ENCODE results near the gene GRK4.
A peak's percentile ranks its signal among the peaks of the same experiment; 100 is the strongest.
"Not testable (repeated sequence)": the region's sequence is repeated elsewhere in the genome, so short reads cannot be mapped to it uniquely, and the experiment has no call there.

GRK4 gene

DNA sequence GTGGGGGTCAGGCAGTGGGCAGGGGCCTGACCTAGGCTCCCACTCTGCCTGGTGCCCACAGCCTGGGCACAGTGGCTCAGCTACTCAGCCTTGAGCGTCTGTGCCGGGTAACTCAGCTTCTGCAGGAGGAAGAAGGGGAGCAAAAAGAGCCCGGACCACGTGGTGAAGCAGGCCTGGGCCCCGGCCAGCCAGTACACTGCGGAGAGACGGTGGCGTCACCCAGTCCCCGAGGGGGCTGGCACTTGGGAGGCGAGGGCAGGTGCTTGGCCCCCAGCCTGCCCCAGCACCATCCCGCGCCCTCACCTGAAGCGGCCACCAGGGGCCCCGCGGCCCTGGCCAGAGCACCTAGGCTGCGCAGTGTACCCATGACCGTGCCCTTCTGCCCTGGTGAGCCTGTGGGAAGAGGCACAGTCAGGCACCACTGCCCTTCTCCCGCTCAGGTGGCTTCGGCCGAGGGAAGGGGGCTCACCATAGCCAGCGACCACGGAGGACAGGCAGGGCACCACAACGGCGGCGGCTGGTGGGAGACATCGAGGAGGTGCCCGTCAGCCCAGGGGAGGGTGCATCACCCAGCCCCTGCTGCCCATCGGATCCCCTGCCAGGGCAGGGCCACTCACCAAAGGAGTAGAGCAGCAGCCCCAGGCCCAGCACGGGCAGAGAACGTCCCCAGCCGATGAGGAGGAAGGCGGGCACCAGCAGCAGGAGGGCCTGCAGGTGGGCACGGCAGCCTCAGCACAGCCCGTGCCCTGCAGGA lies 32.4 kb upstream of the GRK4 start:
- no peak for DNase-seq (ENCODE audit: low read depth)

DNA sequence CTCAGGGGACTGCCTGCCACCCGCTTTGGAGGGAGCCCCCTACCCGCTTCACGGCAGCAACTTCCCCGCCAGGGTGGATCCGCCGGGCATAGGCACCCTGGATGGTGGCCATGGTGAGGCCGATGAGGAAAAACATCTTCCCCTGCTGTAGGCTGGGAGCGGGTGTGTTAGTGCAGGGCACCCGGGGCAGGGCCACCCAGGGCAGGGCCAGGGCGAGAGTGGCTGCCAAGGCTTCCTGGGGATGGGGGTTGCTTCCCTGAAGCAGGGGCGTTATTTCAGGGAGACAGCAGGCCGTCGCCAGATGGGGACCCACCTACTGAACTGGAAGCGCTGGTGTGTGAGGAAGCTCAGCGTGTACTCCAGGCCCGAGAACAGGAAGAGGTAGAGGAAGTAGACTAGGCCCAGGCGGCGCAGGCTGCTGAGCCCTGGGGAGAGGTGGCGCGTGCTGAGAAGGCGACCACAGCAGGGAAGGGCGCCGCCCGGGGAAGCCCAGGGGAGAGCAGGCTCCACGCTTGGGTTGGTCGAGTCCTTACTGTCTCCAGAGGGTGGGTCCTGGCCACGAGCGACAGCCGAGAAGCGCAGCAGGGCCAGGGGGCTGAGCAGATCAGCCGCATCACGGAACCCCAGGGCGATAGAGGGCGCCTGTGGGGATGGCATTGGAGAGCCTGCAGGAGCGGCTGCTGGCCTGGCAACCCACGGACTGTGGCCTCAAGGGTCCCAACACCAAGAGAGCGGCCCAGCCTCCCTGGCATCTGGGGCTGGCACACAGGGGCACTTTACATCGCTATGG lies 31.7 kb upstream of the GRK4 start:
- no peak for DNase-seq (ENCODE audit: low read depth)

DNA sequence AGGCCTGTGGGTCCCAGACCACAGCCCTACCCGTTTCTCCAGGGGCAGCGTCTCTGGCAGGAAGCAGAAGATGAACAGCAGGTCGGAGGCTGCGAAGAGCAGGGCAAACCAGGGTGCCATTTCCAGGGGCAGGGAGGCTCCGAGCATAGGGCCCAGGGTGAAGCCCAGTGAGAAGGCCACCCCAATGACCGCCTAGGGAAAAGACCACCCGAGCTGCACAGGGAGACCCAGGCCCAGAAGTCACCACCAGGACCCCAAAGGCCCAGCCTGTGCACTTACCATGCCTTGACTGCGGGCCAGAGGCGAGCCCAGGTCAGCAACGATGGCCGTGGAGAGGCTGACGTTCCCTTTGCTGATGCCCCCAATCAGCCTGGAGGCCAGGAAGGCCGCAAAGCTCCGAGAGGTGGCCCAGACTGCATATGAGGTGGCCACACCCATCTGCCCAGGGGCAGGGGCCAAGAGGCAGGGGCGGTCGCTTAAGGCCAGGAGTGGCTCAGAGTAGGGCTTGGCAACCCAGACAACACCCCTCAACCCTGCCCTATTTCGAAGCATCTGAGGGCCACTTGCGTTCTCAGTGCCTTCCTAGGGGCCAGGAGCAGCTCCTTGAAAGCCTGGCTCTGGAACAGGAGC lies 30.9 kb upstream of the GRK4 start:
- no peak for DNase-seq (ENCODE audit: low read depth)

DNA sequence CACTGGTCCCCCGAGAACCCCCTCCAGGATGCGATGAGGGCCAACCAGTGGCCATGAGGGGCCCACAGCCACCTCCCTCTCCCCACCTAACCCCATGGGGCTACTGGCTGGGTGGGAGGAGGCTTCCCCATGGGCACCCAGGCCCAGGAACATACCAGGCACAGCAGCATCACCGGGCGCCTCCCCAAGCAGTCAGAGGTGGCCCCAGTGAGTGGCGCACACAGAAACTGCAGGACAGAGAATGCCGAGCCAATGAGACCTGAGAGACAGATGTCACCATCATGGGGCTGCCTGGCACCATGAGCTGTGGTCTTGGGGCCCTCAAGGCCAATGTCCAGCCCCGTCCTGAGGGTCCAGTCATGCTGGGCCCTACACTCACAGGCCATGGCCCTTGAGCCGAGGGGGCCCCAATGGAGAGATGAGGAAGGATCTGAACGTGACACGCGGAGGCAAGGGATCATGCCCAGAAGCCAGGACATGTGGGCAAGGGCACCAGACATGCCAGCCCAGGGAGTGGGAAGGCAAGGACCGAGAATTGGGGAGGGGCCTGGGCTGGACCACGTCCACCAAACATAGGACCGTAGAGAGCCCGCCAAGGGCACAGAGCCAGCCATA lies 30.3 kb upstream of the GRK4 start:
- DNase-seq (ENCODE audit: low read depth): no peak

DNA sequence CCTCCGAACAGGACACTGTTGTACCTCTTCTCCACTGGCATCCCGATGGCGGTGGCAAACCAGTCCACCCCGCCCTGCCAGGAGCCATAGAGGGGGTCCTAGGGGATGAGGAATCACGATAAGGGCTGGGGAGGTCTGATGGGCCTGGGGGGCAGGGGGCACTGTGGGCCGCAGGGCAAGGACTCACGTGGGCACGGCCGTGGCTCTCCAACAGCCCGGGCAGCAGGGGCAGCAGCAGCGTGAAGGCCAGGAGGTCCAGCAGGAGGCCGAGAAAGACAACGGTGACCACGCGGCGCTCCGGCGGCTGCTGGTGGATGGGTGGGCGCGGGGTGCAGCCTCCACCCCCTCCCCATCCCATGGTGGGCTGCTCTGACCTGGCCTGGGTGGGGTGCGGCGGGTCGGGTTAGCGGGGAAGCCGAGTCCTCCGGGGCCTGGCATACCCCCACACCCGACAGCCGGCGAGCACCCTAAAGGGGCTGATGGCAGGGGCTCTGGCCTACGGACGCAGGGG lies 29.8 kb upstream of the GRK4 start:
- DNase-seq (ENCODE audit: low read depth): no peak

DNA sequence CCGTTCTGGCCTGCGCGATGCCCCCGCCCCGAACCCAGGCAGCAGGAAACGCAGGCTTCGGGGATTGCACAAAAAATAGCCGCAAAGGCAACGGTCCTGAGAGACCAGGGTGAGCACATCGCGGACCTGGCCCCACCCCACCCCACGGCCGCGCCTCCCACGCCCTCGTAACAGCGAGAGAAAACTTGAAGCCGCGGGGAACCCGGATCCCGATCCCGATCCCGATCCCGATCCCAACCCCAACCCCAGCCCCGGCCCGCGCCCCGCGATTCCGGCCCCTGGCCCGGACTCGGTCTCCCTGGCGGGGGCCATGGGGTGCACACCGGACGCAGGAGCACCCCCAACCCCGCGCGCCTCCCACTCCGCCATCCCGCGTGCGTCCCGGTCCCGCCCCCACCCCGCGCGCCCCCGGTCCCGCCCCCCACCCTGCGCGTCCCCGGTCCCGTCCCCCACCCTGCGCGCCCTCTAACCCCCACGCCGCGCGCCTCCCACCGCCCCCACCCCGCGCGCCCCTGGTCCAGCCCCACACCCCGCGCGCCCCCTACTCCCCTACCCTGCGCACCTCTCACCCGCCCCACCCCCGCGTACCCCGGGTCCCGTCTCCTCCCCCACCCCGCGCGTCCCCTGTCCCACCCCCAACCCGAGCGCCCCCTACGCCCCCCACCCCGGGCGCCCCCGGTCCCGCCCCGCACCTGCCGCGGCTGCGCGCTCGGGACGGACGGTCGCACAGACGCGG lies 29.1 kb upstream of the GRK4 start:
- DNase-seq (ENCODE audit: low read depth): no peak

DNA sequence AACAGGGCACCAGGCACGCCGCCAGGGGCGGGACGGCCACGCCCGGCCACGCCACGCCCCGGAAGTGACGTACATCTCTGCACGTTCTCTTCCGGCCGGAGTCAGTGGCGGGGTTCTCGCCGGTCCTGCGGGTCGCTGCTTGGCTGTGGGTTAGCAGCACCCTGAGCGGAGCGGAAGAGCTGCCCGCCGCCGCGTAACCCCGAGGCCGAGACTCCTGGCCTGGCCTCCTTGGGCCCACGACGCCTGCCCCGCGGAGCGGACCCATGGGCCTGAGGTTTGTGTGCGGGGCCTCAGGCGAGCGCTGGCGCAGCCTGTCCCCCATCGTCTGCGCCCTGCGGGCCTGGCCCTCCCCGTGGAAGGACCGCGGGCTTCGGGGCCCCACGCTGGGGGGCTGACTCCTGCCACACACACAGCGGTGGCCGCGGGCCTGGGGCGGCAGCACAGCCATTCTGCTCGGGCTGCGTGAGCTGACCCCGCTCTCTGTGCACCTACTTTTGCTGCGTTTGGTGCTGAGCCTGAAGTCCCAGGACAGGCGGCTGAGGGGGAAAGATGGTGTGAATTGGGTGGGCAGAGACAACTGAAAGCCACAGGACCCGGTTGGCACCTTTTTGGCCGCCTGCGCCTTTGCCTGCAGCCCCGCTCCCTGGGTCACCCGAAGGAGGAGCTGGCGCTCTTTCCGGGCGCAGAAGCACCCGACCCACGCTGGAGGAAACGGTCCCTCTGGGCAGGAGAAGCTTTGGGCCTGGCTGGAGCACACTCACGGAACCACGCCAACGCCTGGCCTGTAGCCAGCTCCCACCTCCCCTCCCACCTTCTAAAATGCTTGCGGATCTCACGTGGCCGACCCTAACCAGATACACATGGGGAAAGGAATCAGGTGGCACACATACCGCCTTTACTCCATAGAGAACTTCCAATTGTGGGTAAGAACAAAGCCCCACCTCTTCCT lies 28.3 kb upstream of the GRK4 start:
- DNase-seq (ENCODE audit: low read depth): peak; percentile 94

DNA sequence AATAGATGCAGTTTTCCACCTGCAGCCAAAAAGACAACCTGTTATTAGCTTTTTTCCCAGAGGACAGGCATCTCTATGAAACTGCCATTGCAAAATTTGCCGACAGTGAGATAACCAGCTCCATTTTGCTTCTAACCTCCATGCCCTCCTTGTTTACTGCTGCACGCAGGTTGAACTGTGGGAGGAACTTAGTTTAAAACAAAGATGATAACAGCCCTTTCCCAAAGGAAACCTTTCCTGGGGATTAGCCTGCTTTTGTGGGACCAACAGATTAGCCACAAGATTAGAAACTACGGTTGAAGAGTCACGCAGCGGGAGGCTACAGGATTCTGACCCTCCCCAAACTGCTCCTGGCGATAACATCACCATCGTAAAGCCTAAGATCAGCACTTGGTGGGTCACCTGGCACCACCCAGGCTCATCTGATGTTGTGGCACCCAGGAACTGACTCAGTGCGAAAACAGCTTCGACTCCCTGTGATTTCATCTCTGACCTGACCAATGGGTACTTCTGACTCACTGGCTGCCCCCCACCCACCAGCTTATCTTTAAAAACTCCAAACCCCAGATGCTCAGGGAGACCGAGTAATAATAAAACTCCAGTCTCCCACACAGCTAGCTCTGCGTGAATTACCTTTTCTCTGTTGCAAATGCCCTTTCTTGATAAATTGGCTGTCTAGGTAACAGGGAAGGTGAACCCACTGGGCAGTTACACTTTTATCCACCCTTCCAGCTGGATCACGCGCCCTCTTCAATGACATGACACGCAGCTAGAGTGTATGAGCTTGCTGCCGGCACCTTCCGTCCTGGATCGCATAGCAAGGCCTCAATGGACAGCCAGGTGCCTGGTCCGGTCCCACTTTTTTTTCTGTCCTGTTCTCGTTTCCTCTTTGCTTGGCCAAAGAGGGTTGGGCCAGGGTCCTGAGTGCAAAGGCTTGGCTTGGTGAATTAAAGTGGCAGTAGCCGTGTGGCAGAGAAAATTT lies 27.3 kb upstream of the GRK4 start:
- DNase-seq (ENCODE audit: low read depth): no peak

DNA sequence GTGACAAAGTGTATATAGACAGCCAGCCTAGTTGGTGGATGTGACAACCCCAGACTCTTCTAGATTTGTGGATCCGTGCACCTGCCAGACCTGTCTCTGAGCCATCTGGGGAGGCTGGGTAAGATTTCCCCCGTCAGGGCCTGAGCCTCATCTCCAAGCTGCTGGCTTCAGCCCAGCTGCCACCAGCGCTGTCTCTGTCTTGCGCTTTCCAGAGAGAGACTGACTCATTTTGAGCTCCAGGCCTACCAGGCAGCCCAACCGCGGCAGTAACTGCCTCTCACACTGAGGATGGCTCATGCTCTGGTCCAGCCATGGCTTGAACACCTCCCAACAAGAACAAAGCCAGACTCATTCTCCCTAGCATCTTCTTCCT lies 26.6 kb upstream of the GRK4 start:
- DNase-seq (ENCODE audit: low read depth): no peak

DNA sequence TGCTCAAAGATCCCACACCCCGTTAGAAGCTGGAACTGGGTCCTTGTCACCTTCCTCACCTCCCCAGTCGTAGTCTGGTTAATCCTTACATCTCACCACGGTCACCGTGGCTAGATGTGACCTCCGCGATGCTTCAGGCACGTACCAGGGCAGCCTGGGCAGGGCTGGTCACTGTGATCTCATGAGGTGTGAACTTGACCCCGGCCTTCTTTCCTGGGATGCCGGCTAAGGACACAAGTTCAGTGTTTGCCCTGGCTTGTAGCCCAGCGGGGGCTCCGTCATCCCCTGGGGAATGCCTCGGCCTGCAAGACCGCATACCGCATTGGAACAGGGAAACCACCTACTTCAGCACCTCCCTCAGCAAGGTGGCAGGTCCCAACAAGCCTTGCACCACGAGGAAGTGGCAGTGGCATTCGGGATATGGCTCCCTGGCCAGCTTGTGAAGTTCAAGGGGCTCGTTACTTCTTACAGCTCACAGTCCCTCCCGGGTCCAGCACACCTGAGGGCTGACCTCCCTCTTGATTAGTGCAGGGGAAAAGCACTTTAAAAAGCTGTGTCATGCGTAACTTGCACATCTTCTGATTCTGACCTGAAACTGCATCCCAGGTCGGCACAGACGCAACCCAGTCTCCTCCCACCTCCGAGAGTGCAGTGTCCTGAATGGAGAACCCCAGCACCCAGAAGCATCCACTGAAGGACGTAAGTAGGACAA lies 26.1 kb upstream of the GRK4 start:
- no peak for DNase-seq (ENCODE audit: low read depth)

DNA sequence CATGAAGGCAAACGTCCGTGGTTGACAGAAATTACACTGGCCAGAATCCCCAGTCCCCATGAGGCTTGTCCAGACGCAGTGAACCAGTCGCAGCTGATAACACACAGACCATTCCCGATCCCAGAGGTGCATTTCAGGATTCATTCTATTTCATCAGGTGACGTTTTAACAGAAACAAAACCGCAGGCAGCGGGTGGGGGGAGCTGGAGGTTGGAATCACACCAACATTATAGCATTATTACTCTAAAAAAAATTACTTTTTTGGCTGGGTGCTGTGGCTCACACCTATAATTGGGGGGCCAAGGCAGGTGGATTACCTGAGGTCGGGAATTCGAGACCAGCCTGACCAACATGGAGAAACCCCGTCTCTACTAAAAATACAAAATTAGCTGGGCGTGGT lies 25.4 kb upstream of the GRK4 start:
- no peak for DNase-seq (ENCODE audit: low read depth)

DNA sequence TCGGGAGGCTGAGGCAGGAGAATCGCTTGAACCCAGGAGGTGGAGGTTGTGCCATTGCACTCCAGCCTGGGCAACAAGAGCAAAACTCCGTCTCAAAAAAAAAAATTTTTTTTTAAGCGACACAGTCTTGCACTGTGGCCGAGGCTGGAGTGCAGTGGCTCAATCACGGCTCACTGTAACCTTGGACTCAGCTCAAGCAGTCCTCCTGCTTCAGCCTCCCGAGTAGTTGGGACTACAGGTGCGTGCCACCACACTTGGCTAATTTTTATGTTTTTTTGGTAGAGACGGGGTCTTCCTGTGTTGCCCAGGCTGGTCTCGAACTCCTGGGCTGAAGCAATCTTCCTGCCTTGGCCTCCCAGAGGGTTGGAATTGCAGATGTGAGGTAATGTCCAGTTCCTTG lies 25.0 kb upstream of the GRK4 start:
- DNase-seq (ENCODE audit: low read depth): not testable (repeated sequence)

DNA sequence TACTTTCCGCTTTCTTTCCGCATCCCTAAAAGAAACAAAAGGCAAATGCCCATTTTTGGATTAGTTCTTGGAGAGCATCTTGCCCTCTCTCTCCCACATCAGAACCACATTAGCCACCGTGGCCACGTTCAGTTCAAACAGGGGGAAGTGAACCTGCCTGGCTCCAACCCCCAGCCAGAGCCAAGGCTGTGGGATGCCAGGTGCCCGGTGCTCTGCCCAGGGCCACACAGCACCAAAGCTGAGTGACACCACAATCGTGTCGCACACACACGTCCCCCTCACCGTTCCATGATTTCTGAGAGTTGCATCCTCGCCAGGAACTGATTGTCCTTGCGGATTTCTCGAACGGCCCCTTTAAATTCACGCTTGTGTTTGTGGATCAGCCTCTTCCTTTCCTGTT lies 24.5 kb upstream of the GRK4 start:
- DNase-seq (ENCODE audit: low read depth): no peak

DNA sequence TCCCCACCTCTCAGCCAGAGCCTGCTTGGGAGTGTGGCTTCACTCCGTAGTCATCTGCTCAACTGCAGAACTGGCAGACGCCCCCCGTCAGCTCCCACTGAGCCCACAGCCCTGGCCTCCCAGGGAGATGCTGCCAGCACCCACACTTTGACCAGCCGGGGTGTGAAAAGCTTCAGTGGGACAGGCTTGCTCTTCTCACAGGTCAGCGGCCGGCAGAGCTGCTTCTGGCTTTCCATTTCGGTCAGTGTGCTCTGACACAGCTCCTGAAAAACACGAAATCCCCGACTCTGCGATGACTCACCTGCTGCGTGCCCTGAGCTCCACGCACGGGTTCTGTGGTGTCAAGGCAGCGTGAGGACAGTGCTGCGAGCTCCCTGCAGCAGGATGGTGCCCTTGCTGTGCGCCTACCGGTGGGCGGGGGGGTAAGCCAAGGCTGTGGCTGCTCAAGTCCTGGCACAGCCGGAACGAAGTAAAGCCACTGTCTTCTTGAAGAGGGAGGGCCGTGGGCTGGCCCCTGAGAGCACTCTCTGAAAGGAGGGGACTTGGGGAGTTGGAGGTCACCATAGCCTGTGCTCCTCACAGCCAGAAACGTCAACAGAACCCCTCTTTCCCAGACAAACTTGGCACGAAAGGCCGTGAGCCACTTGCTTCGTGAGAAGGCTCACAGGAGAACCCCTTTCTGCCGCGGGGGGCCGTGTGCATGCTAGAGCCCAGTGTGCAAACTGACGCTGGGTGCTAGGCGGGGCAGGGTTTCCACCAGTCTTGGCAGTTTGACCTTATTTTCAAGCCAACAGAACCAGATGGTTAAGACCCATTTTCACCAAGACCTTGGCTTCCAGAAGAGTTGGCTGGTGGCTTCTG lies 23.8 kb upstream of the GRK4 start:
- no peak for DNase-seq (ENCODE audit: low read depth)

DNA sequence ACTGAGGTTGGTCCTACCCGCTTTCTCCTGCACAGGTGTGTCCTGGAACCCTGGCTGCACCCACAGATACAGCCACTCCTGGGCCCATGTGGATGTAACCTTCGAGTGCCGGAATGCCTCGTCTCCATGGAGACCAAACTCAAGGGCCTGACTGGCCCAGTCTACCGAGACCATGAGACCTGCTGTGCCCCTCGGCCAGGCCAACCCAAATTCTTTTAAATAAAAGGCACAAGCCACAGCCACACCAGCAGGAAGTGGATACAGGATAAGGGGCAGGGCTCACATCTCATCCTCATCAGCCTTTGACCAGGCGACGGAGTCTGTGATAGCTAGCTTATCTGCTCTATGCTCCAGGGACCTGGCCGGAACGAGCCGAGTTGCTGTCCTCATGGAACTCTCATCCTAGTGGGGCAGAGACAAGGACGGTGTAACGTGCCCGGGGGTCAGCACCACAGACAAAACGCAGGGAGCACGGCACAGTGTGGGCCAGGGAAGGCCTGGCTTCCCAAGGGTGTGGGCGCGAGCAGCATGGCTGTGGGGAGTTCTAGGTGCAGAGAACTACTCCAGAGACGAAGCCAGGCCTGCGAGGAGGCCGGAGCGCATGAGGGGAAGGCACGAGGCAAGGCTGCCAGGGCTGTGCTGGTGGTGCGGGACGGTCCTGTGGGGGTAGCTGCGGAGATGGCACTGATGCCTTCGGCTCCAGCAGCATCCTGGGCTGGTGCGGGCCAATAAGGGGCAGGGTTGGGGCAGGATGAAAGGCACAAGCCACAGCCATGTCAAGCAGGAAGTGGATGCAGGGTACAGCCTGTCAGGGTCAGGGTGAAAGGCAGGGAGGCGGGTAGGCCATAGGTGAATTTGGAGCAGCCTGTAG lies 22.9 kb upstream of the GRK4 start:
- DNase-seq (ENCODE audit: low read depth): no peak

DNA sequence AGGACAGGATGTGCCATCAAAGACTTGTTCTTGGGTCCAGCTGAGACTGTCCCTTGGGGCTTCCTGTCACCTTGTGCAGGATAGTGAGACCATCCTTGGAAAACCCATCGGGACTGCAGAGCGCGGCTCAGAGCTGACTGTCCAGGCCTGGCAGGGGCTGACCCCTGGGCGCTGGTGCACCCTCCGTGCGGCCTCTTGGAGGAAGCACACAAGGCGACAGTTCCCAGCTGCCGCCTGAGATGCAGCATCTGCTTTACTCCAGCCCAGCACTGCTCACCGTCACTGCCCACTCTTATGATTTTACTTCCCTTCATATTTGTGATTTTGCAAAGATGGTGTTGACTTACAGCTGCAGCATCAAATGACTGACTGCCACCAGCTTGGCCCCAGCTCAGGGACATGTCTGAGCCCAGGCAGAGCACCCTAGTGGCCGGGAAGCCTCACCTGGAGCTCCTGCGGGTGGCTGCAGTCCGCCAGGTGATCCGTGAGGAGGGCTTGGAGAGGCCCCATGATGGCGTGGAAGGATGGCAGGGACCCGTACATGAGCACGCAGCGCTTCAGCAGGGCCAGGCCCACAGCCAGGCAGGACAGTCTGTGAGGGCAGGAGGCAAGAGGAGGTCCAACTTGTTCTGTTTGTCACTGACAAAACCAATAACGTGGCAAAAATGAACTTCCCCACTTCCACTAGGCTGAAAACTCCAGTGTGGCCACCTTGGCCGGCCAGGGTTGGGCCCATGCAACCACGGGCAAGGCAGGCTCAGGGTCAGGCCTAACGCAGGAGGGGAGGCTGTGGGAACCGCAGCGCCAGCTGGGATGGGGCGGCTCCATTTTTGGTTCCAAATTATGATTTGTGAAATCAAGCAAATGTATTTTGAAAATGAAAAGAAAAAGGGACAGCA lies 22.0 kb upstream of the GRK4 start:
- no peak for DNase-seq (ENCODE audit: low read depth)
